Right renal pelvis (tissue), 4 donors: Measurements from ENCODE around the gene MARCHF3. TPM values are rescaled to one million over a fixed set of nuclear protein-coding genes. Genes with fewer than 3 reads are reported as not detected.
"Not testable (repeated sequence)": the region's sequence is repeated elsewhere in the genome, so short reads cannot be mapped to it uniquely, and the experiment has no call there.

Experiments
- DNase-seq, 4 donors: peaks; one replicate each; pipeline ENCODE4 v3.0.0-alpha.2; 2013; ENCODE audit warnings: low read depth in 4 of 4, low spot score in 3 of 4, missing footprints in 1 of 4
- polyA plus RNA-seq, 4 donors: library from polyadenylated mRNA; unstranded; fragments of 120-200 nt; gene quantifications; one replicate each; pipeline ENCODE4 v1.2.1, GENCODE V29; 2013; ENCODE audit not compliant: insufficient read length in 4 of 4

MARCHF3 gene
- polyA plus RNA-seq, 4 donors: 6.1 to 8.5 (median 7.7) TPM

- DNase-seq: no peak
Measured at GRCh38 chr5:126924331-126925033, 105.9 kb downstream of the MARCHF3 start.

GRCh38 chr5:126921241-126922091 lies 108.9 kb downstream of the MARCHF3 start:
- no peak for DNase-seq

GRCh38 chr5:126920291-126920690 lies 110.1 kb downstream of the MARCHF3 start:
- no peak for DNase-seq

- no peak for DNase-seq
Measured at GRCh38 chr5:126919566-126919965, 110.8 kb downstream of the MARCHF3 start.

- DNase-seq: no peak
Measured at GRCh38 chr5:126918615-126918957, 111.8 kb downstream of the MARCHF3 start.

GRCh38 chr5:126917918-126918614 lies 112.3 kb downstream of the MARCHF3 start:
- no peak for DNase-seq

GRCh38 chr5:126915496-126915895 lies 114.9 kb downstream of the MARCHF3 start:
- no peak for DNase-seq

GRCh38 chr5:126914801-126915436 lies 115.4 kb downstream of the MARCHF3 start:
- no peak for DNase-seq

- no peak for DNase-seq
Measured at GRCh38 chr5:126912616-126913200, 117.7 kb downstream of the MARCHF3 start.

- no peak for DNase-seq
Measured at GRCh38 chr5:126911986-126912385, 118.4 kb downstream of the MARCHF3 start.

GRCh38 chr5:126909856-126910255 lies 120.5 kb downstream of the MARCHF3 start:
- DNase-seq: no peak

- not testable (repeated sequence) for DNase-seq
Measured at GRCh38 chr5:126904407-126904806, 126.0 kb downstream of the MARCHF3 start.

- no peak for DNase-seq
Measured at GRCh38 chr5:126900796-126901195, 129.6 kb downstream of the MARCHF3 start.

- no peak for DNase-seq
Measured at GRCh38 chr5:126899476-126899875, 130.9 kb downstream of the MARCHF3 start.

GRCh38 chr5:126897851-126898630 lies 132.3 kb downstream of the MARCHF3 start:
- DNase-seq: no peak

GRCh38 chr5:126896170-126896702 lies 134.1 kb downstream of the MARCHF3 start:
- no peak for DNase-seq

- not testable (repeated sequence) for DNase-seq
Measured at GRCh38 chr5:126895712-126896111, 134.6 kb downstream of the MARCHF3 start.

GRCh38 chr5:126890414-126890813 lies 139.9 kb downstream of the MARCHF3 start:
- DNase-seq: not testable (repeated sequence)

GRCh38 chr5:126888175-126888574 lies 142.2 kb downstream of the MARCHF3 start:
- no peak for DNase-seq
